Activated T-cell treated with anti-CD3 and anti-CD28 coated beads, Interleukin-2, amount 50 U/mL, for 24 hours (primary cell): ENCODE measurements around the gene NUP107.

ENCODE experiments used
- DNase-seq: peaks from one replicate; pipeline ENCODE4 v3.0.0-alpha.2; 2020
- H3K27ac Mint-ChIP-seq: 2 replicates; pipeline ENCODE4 v1.8.0; 2020; ENCODE audit warnings: mild to moderate bottlenecking, mixed read lengths
- H3K27me3 Mint-ChIP-seq: 2 replicates; pipeline ENCODE4 v1.8.0; 2020; ENCODE audit warnings: mixed read lengths
- H3K36me3 Mint-ChIP-seq: 2 replicates; pipeline ENCODE4 v1.8.0; 2020; ENCODE audit warnings: low read depth, mixed read lengths
- H3K4me1 Mint-ChIP-seq: 2 replicates; pipeline ENCODE4 v1.8.0; 2020; ENCODE audit warnings: low read depth, mixed read lengths
- H3K4me3 Mint-ChIP-seq: 2 replicates; pipeline ENCODE4 v1.8.0; 2020; ENCODE audit warnings: mild to moderate bottlenecking, moderate library complexity, mixed read lengths
- H3K9me3 Mint-ChIP-seq: 2 replicates; pipeline ENCODE4 v1.8.0; 2020; ENCODE audit warnings: mixed read lengths

The NUP107 gene

GRCh38 chr12:68791897-68792481 is 105.2 kb downstream of the NUP107 start:
- H3K4me1 Mint-ChIP-seq: no peaks in the 10 kb centered on the region
- H3K9me3 Mint-ChIP-seq: no peaks in the 10 kb centered on the region
- no peak overlapping the region for H3K27ac Mint-ChIP-seq
- no peaks in the 10 kb centered on the region for H3K27me3 Mint-ChIP-seq
- no peak overlapping the region for H3K4me3 Mint-ChIP-seq
- H3K36me3 Mint-ChIP-seq: no peaks in the 10 kb centered on the region
- no peak for DNase-seq

- no peak for DNase-seq
- Mint-ChIP-seq H3K27me3 (no peaks in the 10 kb centered on the region), H3K27ac (no peak overlapping the region), H3K4me1 (no peaks in the 10 kb centered on the region), H3K4me3 (no peak overlapping the region), H3K36me3 (no peaks in the 10 kb centered on the region), H3K9me3 (no peaks in the 10 kb centered on the region)
Observed at GRCh38 chr12:68792952-68793351, 106.2 kb downstream of the NUP107 start.

- no peak overlapping the region for H3K27ac Mint-ChIP-seq
- H3K4me1 Mint-ChIP-seq: no peaks in the 10 kb centered on the region
- H3K9me3 Mint-ChIP-seq: no peaks in the 10 kb centered on the region
- H3K36me3 Mint-ChIP-seq: no peaks in the 10 kb centered on the region
- no peak for DNase-seq
- H3K27me3 Mint-ChIP-seq: no peaks in the 10 kb centered on the region
- H3K4me3 Mint-ChIP-seq: no peak overlapping the region
Observed at GRCh38 chr12:68793436-68793835, 106.7 kb downstream of the NUP107 start.

GRCh38 chr12:68793975-68794652 is 107.3 kb downstream of the NUP107 start:
- Mint-ChIP-seq H3K9me3 (no peaks in the 10 kb centered on the region), H3K4me3 (no peak overlapping the region), H3K27ac (no peak overlapping the region), H3K4me1 (no peaks in the 10 kb centered on the region), H3K36me3 (no peaks in the 10 kb centered on the region), H3K27me3 (no peaks in the 10 kb centered on the region)
- no peak for DNase-seq

DNA sequence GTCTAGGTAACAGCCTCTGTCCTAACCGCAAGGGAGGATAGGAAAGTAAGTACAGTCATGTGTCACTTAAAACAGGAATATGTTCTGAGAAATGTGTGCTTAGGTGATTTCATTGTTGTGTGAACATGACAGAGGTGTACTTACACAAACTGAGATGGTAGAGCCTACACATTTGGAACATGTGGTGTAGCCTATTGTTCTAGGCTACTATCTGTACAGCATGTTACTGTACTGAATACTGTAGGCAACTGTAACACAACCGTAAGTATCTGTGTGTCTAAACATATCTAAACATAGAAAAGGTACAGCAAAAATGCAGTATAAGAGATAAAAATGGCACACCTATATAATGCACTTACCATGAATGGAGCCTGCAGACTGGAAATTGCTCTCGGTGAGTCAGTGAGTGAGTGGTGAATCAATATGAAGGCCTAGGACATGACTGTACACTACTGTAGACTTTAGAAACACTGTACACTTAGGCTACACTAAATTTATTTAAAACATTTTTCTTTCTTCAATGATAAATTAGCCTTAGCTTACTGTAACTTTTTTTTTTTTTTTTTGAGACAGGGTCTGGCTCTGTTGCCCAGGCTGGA is 108.0 kb downstream of the NUP107 start:
- DNase-seq: no peak
- Mint-ChIP-seq H3K36me3 (no peaks in the 10 kb centered on the region), H3K27ac (no peak overlapping the region), H3K27me3 (no peaks in the 10 kb centered on the region), H3K4me1 (no peaks in the 10 kb centered on the region), H3K4me3 (no peak overlapping the region), H3K9me3 (no peaks in the 10 kb centered on the region)
